Renal pelvis (tissue), 4 donors: Measurements from ENCODE around the gene MRGPRE. TPM values are rescaled to one million over a fixed set of nuclear protein-coding genes. Genes with fewer than 3 reads are reported as not detected.

Source experiments
- DNase-seq: peaks from one replicate; pipeline ENCODE4 v3.0.0-alpha.2; 2013
- polyA plus RNA-seq, 3 donors: library from polyadenylated mRNA; unstranded; fragments of 120-200 nt; gene quantifications; one replicate each; pipeline ENCODE4 v1.2.1, GENCODE V29; 2013; ENCODE audit not compliant: insufficient read length in 3 of 3

The MRGPRE gene
- polyA plus RNA-seq, 3 donors, result not detected

- DNase-seq, result no peak
These were observed 53.9 kb downstream of the MRGPRE start for GRCh38 chr11:3178349-3178748.

DNA sequence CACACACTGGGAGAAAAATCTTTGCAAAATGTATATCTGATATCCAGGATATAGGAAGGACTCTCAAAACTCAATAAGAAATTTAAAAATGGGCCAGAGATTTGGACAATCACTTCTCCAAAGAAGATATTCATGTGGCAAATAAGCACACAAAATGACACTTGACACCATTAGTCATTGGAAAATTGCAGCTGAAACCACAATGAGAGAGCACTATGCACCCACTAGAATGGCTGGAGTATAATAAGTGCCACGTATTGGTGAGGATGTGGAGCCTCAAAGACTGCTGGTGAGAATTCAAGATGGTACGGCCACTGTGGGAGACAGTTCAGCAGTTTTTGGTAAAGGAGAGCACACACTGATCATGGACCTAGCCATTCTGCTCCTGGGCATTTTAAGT is 54.3 kb downstream of the MRGPRE start:
- DNase-seq, result no peak

Other genes starting within 250 kb of the MRGPRE start
- gene NAP1L4, start 240.1 kb downstream of the MRGPRE start, polyA plus RNA-seq, result 100 to 1,000 TPM; 175 to 224 (median 186) TPM
- 10 to 100 TPM; 25.6 to 28.1 (median 26.5) TPM for gene CARS1, start 175.0 kb downstream of the MRGPRE start, polyA plus RNA-seq
- gene OSBPL5, start 67.1 kb downstream of the MRGPRE start, polyA plus RNA-seq, result 10 to 100 TPM; 19.9 to 25.6 (median 25.1) TPM
- not detected for gene MRGPRG, start 13.6 kb downstream of the MRGPRE start, polyA plus RNA-seq
- gene ZNF195, start 146.7 kb upstream of the MRGPRE start, polyA plus RNA-seq, result 10 to 100 TPM; 28.4 to 41.1 (median 41.0) TPM